T-helper 9 cell (primary cell): ENCODE results near the gene MKNK2.
"Not testable (repeated sequence)": the region's sequence is repeated elsewhere in the genome, so short reads cannot be mapped to it uniquely, and the experiment has no call there.

Experiments
- DNase-seq: peaks from one replicate; pipeline ENCODE4 v3.0.0-alpha.2; 2020

The MKNK2 gene

DNA sequence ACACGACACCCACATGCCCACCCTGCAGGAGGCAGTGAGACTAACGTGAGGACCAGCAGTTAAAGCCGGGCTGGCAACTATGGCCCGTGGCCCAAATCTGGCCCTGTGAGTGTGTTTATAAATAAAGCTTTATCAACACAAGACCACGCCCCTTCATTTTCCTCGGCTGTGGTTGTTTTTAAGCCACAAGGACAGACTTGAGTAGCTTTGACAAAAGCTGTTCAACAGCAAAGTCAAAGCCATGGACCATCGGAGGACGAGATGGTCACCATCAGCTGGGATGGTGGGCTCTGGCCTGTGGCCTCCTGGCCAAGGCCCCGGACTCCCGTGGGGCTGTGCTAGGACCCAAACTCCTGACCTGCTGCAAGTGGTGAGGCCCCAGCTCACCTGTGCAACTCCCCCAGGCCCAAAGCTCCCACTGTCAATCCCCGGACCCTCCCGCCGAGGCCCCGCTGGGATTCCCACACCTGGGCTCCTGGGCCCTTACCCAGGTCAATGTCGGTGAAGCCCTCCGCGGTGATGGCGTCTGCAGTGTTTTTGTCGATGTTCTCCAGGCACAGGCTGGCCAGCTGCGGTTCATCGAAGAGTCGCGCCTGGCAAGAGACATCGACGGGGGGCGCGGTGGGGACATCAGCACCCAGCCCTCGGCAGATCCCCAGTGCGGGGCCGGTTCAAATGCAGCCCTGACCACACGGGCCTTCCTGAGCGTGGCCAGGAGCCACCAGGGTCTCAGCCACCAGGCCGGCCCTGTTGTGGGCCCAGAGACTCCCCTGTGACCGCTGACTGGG, 60.6 kb downstream of the MKNK2 start:
- no peak for DNase-seq

DNA sequence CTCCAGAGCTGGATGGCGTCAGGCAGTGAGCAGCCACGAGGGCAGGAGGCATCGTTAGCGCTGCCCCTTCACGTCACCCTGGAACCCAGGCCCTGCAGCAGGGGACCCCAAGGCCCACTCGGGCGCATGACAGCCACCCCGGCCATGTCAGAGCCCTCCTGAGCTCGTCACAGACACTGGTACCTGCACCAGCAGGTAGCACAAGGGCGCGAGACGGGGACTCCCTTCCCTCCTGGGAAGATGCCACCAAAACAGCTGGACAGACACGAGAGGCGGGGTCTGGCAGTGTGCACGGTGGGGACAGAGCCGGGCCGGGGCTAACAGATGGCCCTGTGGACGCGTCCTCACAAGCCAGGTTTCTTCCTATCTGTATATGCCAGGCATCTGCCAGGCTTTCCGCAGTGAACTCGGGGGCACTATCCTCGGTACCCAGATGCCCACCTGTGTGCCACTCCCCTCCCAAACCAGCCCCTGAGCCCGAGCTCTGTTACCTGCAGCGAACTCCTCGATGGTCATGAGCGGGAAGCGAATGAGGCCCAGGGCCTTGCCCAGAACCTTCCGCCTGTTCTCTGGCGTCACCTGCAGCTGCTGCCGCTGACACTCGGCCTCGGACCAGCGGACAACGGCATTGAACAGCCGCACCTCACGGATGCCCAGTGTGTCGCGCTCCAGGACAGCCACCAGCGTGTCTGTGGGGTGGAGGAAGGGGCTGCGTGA, 61.4 kb downstream of the MKNK2 start:
- DNase-seq: no peak

DNA sequence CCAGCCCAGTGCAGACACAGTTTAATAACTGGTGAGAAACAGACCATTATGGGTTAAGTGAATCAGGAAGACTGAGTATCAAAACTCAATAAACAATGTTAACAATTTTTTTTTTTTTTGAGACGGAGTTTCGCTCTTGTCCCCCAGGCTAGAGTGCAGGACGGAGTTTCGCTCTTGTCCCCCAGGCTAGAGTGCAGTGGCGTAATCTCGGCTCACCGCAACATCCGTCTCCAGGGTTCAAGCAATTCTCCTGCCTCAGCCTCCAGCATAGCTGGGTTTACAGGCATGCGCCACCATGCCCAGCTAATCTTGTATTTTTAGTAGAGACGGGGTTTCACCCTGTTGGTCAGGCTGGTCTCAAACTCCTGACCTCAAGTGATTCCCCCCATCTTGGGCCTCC, 62.6 kb downstream of the MKNK2 start:
- not testable (repeated sequence) for DNase-seq
